Measurements from ENCODE around the gene NMT1.
"Not testable (repeated sequence)": the region's sequence is repeated elsewhere in the genome, so short reads cannot be mapped to it uniquely, and the experiment has no call there.

The NMT1 gene

GRCh38 chr17:45038728-45039634 lies 22.1 kb upstream of the NMT1 start:
- no peak for DNase-seq

- DNase-seq = no peak
These were observed 20.7 kb upstream of the NMT1 start for GRCh38 chr17:45040459-45040858.

- DNase-seq = no peak
These were observed 18.6 kb upstream of the NMT1 start for GRCh38 chr17:45042346-45043120.

- no peak for DNase-seq
These were observed 17.1 kb upstream of the NMT1 start for GRCh38 chr17:45043813-45044540.

- peak; percentile 6 for DNase-seq
These were observed 14.5 kb upstream of the NMT1 start for GRCh38 chr17:45046537-45047125.

GRCh38 chr17:45048795-45049563 lies 12.1 kb upstream of the NMT1 start:
- no peak for DNase-seq

GRCh38 chr17:45050481-45051059 lies 10.5 kb upstream of the NMT1 start:
- DNase-seq = peak; percentile 45

GRCh38 chr17:45051060-45051719 lies 9.9 kb upstream of the NMT1 start, which contains the start of gene DCAKD:
TSS of gene DCAKD (minus strand) at chr17:45051632. CDS start at chr17:45034885, 16,747 bp downstream.
- DNase-seq = peak; percentile 96

GRCh38 chr17:45051720-45052051 lies 9.4 kb upstream of the NMT1 start:
- DNase-seq = not testable (repeated sequence)

- DNase-seq = peak; percentile 62
These were observed 8.9 kb upstream of the NMT1 start for GRCh38 chr17:45052052-45052772.

- DNase-seq = no peak
These were observed 728 bp upstream of the NMT1 start for GRCh38 chr17:45060382-45060796.

- no peak for DNase-seq
These were observed 589 bp downstream of the NMT1 start for GRCh38 chr17:45061606-45062205.

GRCh38 chr17:45063198-45063597 lies 2.1 kb downstream of the NMT1 start:
- no peak for DNase-seq

GRCh38 chr17:45067637-45068036 lies 6.5 kb downstream of the NMT1 start:
- no peak for DNase-seq

- no peak for DNase-seq
These were observed 8.9 kb downstream of the NMT1 start for GRCh38 chr17:45070001-45070400.

GRCh38 chr17:45070809-45071208 lies 9.7 kb downstream of the NMT1 start:
- DNase-seq = no peak

GRCh38 chr17:45073414-45074070 lies 12.4 kb downstream of the NMT1 start:
- no peak for DNase-seq

GRCh38 chr17:45077643-45078042 lies 16.5 kb downstream of the NMT1 start:
- DNase-seq = no peak

GRCh38 chr17:45081047-45081703 lies 20.1 kb downstream of the NMT1 start:
- DNase-seq = no peak
